ENCODE data around the gene TEAD1.
A peak's percentile ranks its signal among the peaks of the same experiment; 100 is the strongest.

Gene TEAD1

DNA sequence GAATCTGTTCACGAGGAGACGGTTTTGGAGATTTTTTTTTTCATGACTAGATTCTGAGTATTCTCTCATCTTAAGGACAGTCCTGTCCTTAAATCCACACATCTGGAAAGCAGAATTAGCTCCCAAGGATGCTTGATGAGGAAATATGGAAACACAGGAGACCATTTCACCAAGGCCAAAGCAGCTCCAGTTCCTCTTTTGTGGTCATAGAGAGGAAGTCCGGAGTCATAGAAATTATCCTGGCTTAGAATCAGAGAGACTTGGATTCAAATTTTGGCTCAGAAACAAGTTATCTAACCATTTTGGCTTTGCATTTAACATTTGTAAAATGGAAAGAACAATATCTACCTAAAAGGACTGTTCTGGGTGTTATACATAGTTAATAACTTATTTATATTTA, 7.3 kb upstream of the TEAD1 start:
- no peak for DNase-seq (ENCODE audit: low read depth, low spot score)

DNA sequence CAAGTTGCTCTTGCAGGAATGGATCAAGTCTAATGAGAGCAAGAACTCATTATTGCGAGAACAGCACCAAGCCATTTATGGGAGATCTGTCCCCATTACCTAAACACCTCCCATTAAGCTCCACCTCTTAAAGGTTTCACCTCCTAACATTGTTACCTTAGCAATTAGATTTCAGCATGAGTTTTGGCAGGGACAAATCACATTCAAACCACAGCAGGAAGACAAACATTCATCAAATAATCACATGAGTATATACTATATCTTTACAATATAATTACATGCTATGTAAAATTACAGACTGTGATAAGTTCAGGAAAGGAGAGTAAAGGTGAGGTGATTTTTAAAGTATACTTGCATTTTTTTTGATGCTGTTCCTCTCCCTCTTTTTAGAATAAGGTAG, 6.6 kb upstream of the TEAD1 start:
- no peak for DNase-seq (ENCODE audit: low read depth, low spot score)

DNA sequence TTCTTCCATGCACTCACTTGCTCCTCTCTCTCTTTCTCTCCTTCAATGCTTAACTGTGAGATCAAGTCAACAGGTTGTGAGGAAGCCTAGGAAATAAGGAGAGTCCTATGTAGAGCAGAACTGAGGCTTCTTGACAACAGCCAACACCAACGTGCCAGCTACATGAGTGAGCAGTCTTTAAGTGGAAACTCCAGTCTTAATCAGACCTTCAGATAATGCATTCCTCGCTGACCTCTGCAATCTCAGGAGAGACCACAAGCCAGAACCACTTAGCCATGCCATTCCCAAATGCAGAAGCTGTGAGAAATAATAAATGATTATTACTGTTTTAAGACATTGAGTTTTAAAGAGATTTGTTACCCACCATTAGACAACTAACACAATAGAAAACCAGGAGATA, 6.1 kb upstream of the TEAD1 start:
- no peak for DNase-seq (ENCODE audit: low read depth, low spot score)

DNA sequence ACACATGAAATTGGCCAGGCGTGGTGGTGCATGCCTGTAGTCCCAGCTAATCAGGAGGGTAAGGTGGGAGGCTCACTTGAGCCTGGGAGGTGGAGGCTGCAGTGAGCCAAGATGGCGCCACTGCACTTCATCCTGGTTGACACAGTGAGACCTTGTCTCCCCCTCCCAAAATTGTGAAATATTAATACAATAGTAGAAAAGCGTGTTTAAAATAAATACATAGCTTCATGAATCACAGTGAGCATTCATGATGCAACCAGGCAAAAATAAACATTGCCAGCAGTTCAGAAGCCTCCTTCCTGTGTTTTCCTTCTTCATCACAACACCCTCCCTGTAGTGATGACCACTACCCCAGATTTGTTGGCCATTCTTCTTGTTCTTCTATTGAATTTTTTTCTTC, 4.3 kb upstream of the TEAD1 start:
- no peak for DNase-seq (ENCODE audit: low read depth, low spot score)

DNA sequence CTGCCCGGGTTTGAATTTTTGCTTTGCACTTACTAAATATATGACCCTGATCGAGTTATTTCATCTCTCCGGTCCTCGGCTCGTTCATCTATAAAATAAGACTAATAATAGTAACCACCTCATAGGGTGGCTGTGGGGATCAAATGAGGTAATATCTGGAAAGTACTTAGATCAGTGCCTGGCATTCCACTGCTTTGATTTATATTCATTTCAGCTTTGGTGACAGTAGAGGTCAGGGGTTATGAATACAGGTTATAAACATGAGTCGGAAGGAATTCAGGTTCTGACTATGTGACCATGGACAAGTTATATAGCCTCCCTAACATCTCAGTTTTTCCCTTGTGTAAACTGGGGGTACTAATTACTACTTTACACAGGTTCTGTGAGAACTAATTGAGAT, 2.9 kb upstream of the TEAD1 start:
- DNase-seq (ENCODE audit: low read depth, low spot score): no peak

DNA sequence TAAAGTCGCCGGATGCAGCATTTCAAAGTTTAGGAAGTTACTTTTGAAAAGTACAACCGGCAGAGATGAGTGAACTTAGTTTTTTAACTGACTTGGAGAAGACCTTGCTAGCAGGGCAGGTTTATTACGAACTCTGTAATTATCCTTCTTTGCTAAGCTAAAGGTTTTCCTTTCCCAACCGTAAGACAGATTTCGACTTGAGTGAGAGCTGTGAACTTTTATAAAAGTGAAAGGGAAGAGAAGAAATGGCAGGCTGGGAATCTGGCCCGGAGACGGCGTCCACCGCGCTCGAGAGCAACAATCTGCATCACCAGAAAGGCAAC, 659 bp upstream of the TEAD1 start:
- no peak for DNase-seq (ENCODE audit: low read depth, low spot score)

DNA sequence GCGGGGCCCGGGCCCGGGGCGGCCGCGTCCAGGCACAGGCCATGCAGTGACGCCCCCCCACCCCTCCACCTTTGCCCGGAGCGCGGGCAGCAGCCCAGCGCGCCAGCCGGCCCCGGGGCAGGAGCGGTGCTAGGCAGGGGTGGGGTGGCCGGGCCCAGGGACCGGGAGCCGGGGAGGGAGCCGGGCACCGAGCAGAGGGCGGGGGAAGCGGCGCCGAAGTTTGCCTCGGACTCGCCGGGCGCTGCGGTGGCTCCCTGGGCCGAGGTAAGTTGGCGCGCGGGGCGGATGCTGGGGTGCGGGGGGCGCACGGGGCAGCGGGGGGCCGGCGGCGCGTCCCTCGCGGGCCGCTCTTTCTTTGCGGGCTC, 332 bp downstream of the TEAD1 start:
- DNase-seq (ENCODE audit: low read depth, low spot score): no peak

DNA sequence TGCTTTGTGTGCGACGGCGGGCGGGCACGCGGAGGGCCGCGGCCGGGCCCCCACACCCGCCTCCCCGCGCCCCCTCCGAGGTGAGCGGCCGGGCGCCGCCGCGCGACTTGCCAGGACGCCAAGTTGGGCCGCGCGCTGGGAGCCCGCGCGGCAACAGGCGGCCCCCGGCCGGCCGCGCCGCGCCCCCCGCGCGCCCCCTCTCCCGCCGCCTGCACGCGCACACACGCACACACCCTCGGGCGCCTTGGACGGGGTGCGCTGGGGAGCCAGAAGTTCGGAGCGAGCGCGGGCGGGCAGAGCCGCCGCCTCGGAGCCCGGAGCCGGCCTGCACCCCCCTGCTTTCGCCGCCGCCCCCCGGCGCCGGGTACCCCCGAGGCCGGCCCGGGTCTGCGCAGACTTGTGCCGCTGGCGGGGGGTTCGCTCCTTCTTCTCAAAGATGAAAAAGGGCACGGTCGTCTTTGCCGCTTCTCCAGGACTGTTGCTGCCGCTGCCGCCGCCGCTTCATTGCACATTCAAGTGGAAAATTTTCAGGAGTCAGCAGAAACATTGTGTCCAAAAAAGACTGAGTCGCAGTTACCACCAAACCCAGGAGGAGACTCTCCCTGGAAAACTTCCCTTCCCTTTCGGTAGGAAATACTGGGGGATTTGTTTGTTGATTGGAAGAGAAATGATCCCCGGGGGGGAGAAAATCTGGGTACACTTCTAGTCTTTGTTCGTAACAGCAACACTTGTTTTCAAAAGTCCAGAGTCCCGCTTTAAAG, 895 bp downstream of the TEAD1 start:
- peak; percentile 32 for DNase-seq (ENCODE audit: low read depth, low spot score)

DNA sequence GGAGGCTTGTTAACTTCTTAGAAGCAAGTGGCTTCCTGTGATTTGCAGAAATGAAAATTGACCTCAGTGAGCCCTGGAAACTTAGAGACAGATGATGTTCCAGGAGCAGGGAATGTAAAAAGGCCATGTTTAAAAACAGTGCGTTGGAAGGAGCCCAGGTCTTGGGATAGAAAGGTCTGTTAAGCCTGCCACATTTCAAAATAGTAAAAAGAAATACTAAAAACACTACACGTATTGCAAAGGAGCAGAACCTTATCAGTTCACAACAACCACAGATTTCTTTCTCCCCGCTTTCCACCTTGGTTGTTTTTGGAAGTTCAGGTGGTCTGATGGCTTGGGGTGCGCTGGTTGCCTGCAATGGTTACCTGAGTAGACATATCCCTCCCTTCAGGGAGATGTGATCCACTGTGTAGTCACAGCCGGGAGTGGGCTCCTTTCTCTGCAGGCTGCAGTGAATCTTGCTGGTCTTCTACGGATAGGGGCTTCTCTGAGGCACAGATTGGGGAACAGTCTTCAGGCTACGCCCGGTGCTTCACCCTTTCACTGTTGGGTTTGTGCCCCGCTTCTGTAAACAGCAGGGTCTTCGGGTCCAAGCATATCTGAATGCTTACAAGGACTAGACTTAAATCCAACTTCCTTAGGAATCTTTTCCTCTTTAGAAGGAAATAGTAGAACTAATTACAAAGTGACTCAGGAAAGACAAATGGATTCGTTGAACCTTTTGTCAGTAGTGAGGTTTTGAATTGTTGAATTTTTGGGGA, 1.9 kb downstream of the TEAD1 start:
- peak; percentile 70 for DNase-seq (ENCODE audit: low read depth, low spot score)

DNA sequence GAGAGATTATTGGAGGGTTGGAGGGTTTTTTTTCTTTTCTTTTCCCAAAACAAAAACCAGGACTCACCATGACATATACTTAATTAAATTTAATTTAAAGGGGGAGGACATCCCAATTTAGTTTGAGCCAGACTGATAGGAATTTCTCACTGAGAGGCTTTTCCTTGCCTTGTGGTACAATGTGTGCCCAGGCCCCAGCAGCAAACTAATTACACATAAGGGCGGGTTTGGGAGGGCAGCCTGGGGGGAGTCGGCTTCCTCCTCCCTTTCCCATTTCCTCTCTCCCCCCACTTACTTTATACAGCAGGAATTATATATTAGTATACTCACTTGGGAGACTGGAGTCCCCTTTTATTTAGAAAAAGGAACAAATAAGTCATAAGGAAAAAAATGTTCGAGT, 2.9 kb downstream of the TEAD1 start:
- DNase-seq (ENCODE audit: low read depth, low spot score): peak; percentile 65

DNA sequence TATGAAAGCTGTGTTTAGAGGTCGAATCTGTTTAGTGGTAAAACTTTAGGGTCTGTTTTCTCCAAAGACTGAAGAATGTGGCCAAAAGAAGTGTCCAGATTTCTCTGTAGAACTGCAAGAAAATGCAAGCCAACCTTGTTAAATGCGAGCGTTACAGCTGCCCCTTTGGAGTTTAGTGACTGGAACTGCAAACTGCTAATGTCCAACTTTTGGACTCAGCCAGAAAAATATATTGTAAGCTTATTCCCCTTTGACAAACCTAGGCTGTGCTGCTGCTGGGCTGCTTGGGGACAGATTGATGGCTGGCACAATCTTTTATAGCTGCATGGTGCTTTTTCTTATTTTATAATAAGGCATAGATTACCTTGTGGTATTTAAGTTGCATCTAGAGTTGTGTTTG, 3.9 kb downstream of the TEAD1 start:
- DNase-seq (ENCODE audit: low read depth, low spot score): peak; percentile 12

DNA sequence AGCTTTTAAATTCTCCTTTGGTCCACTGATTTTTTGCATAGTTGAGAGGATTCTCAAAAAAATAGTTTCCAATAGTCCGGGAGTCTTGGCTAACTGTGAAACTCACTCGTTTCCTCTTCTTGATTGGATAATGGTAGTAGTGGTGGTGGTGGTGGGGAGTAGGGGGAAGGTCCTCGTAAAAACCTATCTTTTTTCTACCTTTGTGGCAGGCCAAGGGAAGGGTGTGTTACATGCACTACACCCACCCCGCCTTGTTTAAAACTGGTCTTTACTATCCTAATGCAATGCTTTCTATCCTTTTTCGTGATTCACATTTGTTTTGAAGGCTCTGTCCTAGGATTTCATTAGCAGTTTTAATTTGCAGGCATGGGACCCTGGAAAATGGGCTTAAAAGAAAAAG, 4.8 kb downstream of the TEAD1 start:
- DNase-seq (ENCODE audit: low read depth, low spot score): no peak

DNA sequence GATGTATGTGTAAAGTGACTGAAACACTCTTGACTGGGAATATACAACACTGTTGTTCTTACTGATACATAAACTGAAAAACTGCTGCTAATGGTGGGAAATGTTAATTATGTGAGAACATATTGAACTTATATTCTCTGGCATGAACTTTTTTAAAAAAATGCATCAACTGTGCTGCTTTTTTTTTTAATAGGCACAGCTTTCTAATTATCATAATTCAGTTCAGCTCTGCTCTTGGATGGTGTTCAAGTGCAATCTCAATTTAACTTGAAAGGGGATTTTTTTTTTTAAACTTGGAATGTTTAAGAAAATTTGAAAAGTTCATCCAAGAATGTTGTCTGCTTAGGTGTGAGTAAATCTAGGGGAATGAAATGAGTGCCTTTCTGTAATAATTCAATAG, 5.2 kb downstream of the TEAD1 start:
- DNase-seq (ENCODE audit: low read depth, low spot score): no peak

DNA sequence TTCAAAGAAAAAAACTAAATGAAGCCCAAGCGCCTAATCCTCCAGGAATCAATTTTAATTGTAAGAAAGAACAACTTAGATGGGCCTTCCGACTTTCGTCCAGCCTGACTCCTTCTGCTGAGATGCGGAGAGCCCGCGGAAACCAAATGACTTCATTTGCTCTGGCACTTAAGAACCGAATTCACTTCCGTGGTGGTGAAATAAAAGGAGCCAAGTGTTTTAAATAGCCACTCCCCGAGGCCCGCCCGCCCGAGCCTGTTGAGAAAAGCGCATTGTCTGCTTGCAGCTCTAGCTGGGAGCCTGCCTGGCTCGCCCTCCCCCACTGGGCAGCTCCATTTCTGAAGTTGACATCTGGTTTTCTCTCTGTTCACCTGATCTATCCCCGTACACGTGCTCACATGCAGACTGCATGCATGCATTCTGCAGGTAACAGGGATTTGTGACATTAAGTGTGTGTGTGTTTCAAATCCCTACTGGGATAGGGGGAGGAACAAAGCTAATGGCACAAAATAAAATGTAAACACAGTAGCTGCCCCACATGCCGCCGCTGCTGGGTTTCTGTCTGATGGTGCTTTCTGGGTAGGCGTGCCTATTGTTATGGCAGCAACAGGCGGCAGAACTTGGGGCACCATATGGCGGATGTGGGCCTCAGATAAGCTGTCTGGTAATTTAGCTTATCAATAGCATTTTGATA, 6.2 kb downstream of the TEAD1 start:
- peak; percentile 95 for DNase-seq (ENCODE audit: low read depth, low spot score)

DNA sequence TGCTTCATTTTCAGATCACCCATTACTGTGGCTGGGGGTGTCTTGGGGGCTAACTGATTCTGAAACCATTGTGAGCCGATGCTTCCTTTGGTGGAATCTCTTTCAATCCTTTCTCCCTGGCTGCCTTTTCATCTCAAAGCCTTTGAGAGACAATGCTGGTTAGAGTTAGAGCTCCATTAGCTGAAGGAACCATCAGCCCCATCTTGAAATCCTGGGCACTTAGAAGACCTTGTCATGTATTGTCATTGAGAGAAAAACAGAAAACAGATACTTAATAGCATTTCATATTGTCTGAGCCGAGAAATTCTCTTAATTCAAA, 6.7 kb downstream of the TEAD1 start:
- DNase-seq (ENCODE audit: low read depth, low spot score): no peak

DNA sequence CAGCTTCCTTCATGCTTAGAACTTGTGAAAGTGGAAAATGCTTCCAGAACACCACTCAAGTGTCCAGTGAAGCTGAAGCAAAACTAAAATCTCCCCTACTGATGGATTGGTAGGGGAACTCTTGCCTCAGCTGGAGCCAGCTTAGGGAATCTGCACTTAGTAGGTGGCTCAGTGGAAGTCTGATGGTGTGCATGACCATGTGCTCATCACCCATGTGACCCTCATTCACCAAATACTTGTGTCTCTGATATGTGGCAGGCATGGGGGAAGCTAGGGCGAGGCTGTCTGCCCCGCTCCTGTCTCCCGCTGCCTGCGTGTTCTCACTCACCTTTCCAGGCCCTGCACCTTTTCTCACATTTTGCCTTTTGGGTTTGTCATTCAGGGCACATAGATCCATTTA, 7.2 kb downstream of the TEAD1 start:
- no peak for DNase-seq (ENCODE audit: low read depth, low spot score)

DNA sequence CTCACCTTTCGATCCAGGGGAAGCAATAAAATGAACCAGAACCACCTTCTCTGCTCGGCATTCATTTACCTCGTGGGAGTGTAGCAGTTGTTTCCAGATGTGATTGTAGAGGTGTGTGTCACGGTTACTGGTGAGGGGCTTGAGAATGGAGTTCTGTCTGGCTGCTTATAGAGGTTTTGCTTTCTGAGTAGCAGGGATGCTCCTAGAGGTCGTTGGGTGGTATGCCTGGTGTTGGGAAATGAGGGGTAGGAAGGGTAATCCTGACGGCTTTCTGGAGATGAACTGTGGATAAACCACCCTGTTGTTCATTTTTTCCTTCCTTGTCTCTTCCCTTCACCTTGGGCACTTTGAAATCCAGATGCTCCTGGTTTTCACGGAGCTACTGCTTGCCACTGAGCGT, 8.1 kb downstream of the TEAD1 start:
- DNase-seq (ENCODE audit: low read depth, low spot score): no peak

DNA sequence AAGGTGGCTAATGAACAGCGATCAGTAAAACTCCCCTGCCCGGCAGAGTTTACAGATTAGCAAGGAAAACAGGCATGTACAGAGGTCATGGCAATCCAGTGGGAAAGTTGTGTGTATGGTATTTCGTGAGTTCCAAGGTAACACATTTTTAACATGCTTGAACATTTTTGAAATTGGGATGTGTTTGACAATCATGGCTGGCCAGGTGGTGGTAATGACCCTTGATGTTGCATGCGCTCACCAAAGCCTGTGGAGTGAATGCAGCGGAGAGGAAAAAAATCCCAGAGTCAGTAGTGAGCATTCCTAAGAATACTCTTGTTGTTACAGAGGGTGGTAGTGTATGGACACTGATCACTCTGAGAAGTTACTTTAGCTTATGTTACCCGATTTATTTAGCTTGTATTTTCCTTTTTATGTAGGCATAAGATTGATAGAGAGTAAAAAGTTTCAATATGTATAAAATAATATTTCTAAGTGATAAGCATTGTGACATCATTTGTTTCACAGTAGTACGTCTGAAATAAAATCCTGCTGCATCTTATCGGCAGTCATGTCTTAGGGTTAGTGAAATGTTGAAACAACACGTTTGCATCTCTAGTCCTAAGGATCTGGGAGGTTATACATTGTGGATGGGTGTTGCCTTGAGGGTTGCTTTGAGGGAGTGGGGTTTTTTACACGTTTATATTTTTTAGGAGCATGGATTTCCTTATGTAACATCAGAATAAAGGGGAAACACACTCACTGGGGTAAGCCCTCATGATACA, 8.7 kb downstream of the TEAD1 start:
- DNase-seq (ENCODE audit: low read depth, low spot score): no peak

DNA sequence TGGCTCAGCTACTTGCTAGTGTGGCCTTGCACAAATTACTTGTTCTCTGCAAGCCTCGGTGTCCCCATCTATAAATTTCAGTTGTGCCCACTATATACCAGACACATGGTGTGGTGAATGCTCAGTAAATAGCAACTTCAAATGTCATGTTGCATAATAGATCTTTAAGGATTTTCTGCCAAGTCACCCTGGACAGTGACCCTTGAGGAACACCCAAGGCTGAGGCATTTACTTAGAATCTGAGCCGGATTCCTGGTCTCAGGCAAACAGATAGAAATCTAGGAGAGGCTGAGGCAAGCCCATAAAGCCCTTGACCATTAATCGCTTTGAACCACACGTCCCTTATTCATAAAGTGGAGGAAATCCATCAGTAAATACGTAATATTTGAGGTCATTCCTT, 9.7 kb downstream of the TEAD1 start:
- no peak for DNase-seq (ENCODE audit: low read depth, low spot score)

DNA sequence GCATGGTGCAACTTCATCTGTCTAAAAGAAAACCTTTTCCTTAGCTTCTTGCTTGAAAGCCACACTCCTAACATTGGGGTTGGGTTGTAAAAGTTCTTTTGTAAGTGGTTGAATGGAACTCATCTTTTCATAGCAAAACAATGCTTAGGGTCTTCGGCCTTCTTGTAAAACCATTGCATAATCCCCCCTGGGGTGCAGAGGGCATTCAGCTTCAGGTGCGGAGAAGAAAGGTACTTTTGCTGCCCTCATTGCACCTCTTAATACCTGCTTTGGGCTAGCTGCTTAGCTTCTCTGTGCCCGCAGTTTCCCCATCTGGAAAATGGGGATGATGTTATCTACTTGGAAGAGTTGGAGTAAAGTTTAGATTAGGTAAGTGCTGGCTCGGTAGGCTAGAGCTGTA, 10.1 kb downstream of the TEAD1 start:
- DNase-seq (ENCODE audit: low read depth, low spot score): no peak

DNA sequence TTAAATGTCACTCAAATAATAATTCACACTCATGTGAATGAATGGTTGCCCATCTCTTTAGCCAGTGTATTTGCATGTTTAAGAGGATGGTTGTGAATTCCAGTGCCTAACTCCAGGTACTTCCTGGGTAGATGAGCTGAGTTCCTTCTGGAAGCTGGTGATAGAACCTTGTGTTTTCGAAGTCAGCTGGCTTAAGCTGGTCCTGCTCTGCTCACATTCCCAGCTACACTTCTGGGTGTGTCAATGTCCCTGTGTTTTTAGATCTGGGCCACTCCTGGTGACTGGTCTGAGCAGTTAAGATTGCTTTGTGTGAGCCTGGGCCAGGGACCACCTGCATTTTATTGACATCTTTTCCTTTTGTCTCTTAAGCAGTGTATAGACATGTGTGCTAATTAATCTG, 10.6 kb downstream of the TEAD1 start:
- DNase-seq (ENCODE audit: low read depth, low spot score): peak; percentile 75

DNA sequence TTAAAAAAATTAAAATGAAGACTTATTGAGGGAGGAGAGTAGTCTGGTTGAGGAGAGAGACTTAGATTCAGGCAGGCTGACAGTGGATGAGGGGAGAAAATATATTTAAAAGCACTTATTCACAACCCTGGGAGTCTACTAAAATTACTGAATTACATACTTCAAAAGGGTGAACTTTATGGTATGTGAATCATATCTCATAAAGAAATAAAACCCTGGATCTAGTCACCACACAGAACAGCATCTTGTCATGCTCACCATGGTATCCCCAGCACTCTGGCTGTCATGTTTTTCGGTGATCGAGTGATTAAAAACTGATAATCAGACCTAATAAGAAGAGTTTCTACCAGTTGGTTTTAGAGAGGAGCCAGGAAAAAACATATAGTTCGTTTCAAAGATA, 11.0 kb downstream of the TEAD1 start:
- no peak for DNase-seq (ENCODE audit: low read depth, low spot score)

Measured in ELF-1 (cell line).